GM19438 (cell line): ENCODE results near the gene TGFBR2.

Experiments used
- ATAC-seq: cut with Tn5 transposase; IDR thresholded peaks from one replicate; pipeline ENCODE4 v1.9.1; 2021; ENCODE audit warnings: low read depth; ENCODE audit not compliant: unreplicated experiment

Gene TGFBR2

GRCh38 chr3:30708472-30708871, 102.1 kb downstream of the TGFBR2 start:
- ATAC-seq: no peak

GRCh38 chr3:30710017-30710416, 103.6 kb downstream of the TGFBR2 start:
- ATAC-seq: no peak

DNA sequence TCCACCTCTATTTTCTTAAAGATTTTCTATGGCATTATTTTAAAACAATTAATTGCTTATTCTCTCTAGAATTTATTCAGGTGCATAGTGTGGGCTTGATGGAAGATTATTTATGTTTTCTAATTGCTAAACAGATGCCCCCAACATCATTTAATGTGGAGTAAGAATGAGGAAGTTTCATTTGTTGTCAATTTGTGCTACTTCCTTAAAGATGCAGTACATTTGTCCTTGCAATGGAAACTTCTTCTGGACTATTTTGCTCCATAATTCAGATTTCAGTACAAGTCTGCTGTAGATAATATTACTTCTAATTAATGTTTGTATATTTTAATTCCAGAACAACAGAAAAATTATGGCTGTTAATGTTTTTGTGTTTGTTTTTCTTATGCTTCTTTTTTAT, 104.8 kb downstream of the TGFBR2 start:
- no peak for ATAC-seq

DNA sequence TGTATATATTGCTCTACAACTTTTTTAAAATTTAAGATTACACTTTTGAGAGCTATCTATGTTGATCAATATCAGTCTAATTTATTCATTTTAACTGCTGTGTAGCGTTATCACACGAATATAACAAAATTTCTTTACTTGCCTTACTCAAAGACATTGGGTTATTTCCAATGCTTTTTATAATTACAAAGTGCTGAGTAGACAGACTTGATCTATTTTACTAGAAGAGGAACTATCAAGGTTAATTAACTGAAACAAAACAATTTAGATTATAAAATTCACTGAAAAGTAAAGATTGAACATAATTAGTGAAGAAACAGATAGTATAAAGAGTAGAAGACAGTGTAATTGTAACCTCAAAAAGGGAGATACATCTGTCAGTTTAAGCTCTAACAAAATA, 105.5 kb downstream of the TGFBR2 start:
- ATAC-seq: no peak

- ATAC-seq: no peak
These were observed 106.6 kb downstream of the TGFBR2 start for GRCh38 chr3:30712991-30713390.

GRCh38 chr3:30713885-30714503, 107.6 kb downstream of the TGFBR2 start:
- ATAC-seq: no peak

GRCh38 chr3:30719536-30719935, 113.1 kb downstream of the TGFBR2 start:
- no peak for ATAC-seq

GRCh38 chr3:30720586-30721313, 114.3 kb downstream of the TGFBR2 start:
- no peak for ATAC-seq

- ATAC-seq: no peak
These were observed 114.9 kb downstream of the TGFBR2 start for GRCh38 chr3:30721314-30721634.

- ATAC-seq: no peak
These were observed 116.8 kb downstream of the TGFBR2 start for GRCh38 chr3:30723211-30723610.

GRCh38 chr3:30724863-30725262, 118.5 kb downstream of the TGFBR2 start:
- ATAC-seq: no peak

- no peak for ATAC-seq
These were observed 121.7 kb downstream of the TGFBR2 start for GRCh38 chr3:30728143-30728542.

DNA sequence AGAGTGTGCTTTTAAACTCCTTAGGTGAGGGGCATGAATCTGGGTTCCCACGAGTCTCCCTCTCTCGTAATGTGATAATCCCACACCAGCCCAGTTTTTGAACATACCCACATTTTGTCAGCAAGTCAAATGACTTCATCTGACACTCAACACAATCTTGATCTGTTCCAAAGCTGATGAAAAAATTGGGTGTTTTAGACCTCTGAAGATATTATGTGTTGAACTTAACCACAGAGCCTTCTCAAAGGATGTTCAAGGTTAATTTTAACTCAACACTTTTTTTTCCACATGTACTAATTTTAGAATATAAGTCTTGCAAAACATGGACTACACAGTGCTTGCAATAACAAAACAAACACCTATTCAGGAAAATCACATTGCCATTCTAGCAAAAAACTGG, 123.1 kb downstream of the TGFBR2 start:
- no peak for ATAC-seq

- no peak for ATAC-seq
These were observed 123.5 kb downstream of the TGFBR2 start for GRCh38 chr3:30729936-30730335.

DNA sequence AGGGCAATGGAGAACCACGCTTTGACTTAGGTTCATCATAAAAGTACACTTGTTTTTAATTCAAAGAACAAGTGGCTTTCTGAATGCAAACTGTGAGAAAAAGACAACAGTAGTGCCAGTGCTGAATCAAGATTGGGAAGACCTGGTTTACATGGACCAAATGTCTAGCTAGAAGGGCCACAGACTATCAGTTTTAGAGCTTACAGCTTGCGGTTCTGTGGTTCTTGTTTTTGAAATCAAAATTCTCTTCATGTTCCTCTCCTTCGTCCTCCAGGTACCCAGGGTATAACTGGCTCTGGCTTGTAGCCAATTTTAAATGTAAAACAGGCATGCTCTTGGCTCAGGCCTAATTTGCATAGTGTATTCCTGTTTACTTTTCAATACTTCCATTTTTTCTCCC, 124.6 kb downstream of the TGFBR2 start:
- ATAC-seq: no peak

DNA sequence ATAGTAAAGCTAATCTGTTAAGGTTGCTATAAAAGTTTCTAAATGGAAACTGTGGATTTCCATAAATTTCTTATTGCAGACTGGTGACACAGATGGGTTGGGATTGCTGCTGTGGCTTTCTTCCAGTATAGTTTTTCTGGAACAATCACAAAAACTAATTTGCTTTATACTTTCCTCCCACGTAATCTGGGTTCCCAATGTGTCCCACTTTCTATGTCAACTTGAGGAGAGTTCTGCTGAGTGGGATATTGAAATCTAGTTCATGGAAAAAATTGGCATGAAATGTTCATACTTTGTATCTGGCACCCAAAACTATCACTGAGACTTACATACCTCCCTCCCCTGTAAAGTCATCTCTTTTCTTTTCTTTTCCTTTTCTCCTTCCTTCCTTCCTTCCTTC, 126.8 kb downstream of the TGFBR2 start:
- no peak for ATAC-seq

GRCh38 chr3:30733696-30734095, 127.3 kb downstream of the TGFBR2 start:
- no peak for ATAC-seq

GRCh38 chr3:30737743-30738499, 131.5 kb downstream of the TGFBR2 start:
- no peak for ATAC-seq

DNA sequence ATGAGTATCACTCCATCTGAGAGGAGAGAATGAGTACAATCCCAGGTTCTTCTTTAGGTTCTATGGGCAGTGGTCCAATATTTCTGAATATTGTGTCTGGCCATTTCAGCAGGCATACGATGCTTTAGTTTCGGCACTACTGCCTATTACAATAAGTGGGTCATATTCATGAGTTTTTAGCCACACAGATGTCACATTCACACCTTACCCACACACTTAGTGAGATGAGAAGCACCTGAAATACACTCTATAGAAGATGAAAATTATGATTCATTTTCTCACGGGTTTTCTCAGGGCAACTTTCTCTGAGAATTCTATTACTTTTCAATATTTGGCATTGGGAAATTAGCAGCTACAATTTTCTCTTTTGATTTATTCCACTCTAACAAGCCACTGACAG, 132.2 kb downstream of the TGFBR2 start:
- no peak for ATAC-seq

- ATAC-seq: no peak
These were observed 135.5 kb downstream of the TGFBR2 start for GRCh38 chr3:30741889-30742288.

- ATAC-seq: no peak
These were observed 136.6 kb downstream of the TGFBR2 start for GRCh38 chr3:30742796-30743619.
